AG08395 (cell line): ENCODE results near the gene ZNF415.
"Not testable (repeated sequence)": the region's sequence is repeated elsewhere in the genome, so short reads cannot be mapped to it uniquely, and the experiment has no call there.

ENCODE experiments used
- DNase-seq: peaks from one replicate; pipeline ENCODE4 v3.0.0; 2012; ENCODE audit warnings: mixed read lengths, low spot score

ZNF415 gene

GRCh38 chr19:53132141-53132991, at the start of gene ZNF415:
ZNF415 (minus strand) TSS chr19:53132910; CDS start chr19:53122676, 10,234 bp downstream.
- DNase-seq: peak; percentile 91

GRCh38 chr19:53182202-53182601, 49.5 kb upstream of the ZNF415 start:
- no peak for DNase-seq

- DNase-seq: no peak
Observed at GRCh38 chr19:53177986-53178385, 45.3 kb upstream of the ZNF415 start.

GRCh38 chr19:53172889-53173288, 40.2 kb upstream of the ZNF415 start:
- no peak for DNase-seq

- DNase-seq: no peak
Observed at GRCh38 chr19:53165691-53166091, 33.0 kb upstream of the ZNF415 start.

GRCh38 chr19:53161123-53161522, 28.4 kb upstream of the ZNF415 start:
- DNase-seq: no peak

- no peak for DNase-seq
Observed at GRCh38 chr19:53160350-53160749, 27.6 kb upstream of the ZNF415 start.

- peak; percentile 30 for DNase-seq
Observed at GRCh38 chr19:53158119-53158656, 25.5 kb upstream of the ZNF415 start.

GRCh38 chr19:53157626-53158025, 24.9 kb upstream of the ZNF415 start:
- DNase-seq: no peak

- no peak for DNase-seq
Observed at GRCh38 chr19:53156850-53157249, 24.1 kb upstream of the ZNF415 start.

- DNase-seq: no peak
Observed at GRCh38 chr19:53147645-53148044, 14.9 kb upstream of the ZNF415 start.

- DNase-seq: no peak
Observed at GRCh38 chr19:53140351-53140750, 7.6 kb upstream of the ZNF415 start.

- no peak for DNase-seq
Observed at GRCh38 chr19:53136432-53136831, 3.7 kb upstream of the ZNF415 start.

GRCh38 chr19:53131727-53132126, 983 bp downstream of the ZNF415 start:
- DNase-seq: no peak

- no peak for DNase-seq
Observed at GRCh38 chr19:53131085-53131590, 1.6 kb downstream of the ZNF415 start.

GRCh38 chr19:53130506-53130905, 2.2 kb downstream of the ZNF415 start:
- no peak for DNase-seq

GRCh38 chr19:53126733-53127526, 5.8 kb downstream of the ZNF415 start:
- DNase-seq: not testable (repeated sequence)

- no peak for DNase-seq
Observed at GRCh38 chr19:53123400-53123799, 9.3 kb downstream of the ZNF415 start.

- no peak for DNase-seq
Observed at GRCh38 chr19:53112286-53112685, 20.4 kb downstream of the ZNF415 start.

GRCh38 chr19:53109527-53109926, 23.2 kb downstream of the ZNF415 start:
- DNase-seq: no peak

- peak; percentile 100 for DNase-seq
Observed at GRCh38 chr19:53103234-53104203, 29.2 kb downstream of the ZNF415 start, which contains the start of gene ZNF160. ZNF160 (minus strand) TSS chr19:53103422; CDS start chr19:53086276, 17,146 bp downstream.
